GM12878 (cell line): Measurements from ENCODE around the gene ARAP3. TPM values are rescaled to one million over a fixed set of nuclear protein-coding genes. Genes with fewer than 3 reads are reported as not detected.
A peak's percentile ranks its signal among the peaks of the same experiment; 100 is the strongest.

Experiments
- ATF2 ChIP-seq: IDR thresholded peaks from 2 replicates; pipeline ENCODE4 v1.6.1; 2012; ENCODE audit warnings: low read length, inconsistent platforms
- BCL3 ChIP-seq: IDR thresholded peaks from 2 replicates; pipeline ENCODE4 v1.6.1; 2011; ENCODE audit warnings: borderline replicate concordance, low read depth, mild to moderate bottlenecking, moderate library complexity, low read length; ENCODE audit not compliant: insufficient read depth, poor library complexity, severe bottlenecking
- CHD1 ChIP-seq: IDR thresholded peaks from 2 replicates; pipeline ENCODE4 v1.6.1; 2012; ENCODE audit warnings: low read depth, low read length, improper control_type of control experiment
- CHD4 ChIP-seq: fragments of 200-600 bp; sonication (generic); IDR thresholded peaks from 2 replicates; pipeline ENCODE4 v1.6.1; 2016; ENCODE audit warnings: mild to moderate bottlenecking
- CREM ChIP-seq: IDR thresholded peaks from 2 replicates; pipeline ENCODE4 v1.6.1; 2014; ENCODE audit warnings: antibody characterized with exemption, low read depth
- EZH2 ChIP-seq: IDR thresholded peaks from 2 replicates; pipeline ENCODE4 v1.6.1; 2012; ENCODE audit warnings: low read depth, mild to moderate bottlenecking, control low read depth, inconsistent platforms, low read length, borderline replicate concordance; ENCODE audit not compliant: control insufficient read depth
- FOS ChIP-seq: IDR thresholded peaks from 3 replicates; pipeline ENCODE4 v1.6.1; 2011; ENCODE audit warnings: borderline replicate concordance; ENCODE audit not compliant: insufficient read length; ENCODE audit errors: extremely low read depth
- FOXM1 ChIP-seq: IDR thresholded peaks from 2 replicates; pipeline ENCODE4 v1.6.1; 2012; ENCODE audit warnings: low read depth, mild to moderate bottlenecking, inconsistent platforms, low read length, moderate library complexity
- GABPA ChIP-seq: IDR thresholded peaks from 2 replicates; pipeline ENCODE4 v1.6.1; 2014; ENCODE audit warnings: antibody characterized with exemption, low read depth, mild to moderate bottlenecking, inconsistent platforms
- HCFC1 ChIP-seq: fragments of 150-350 bp; IDR thresholded peaks from 2 replicates; pipeline ENCODE4 v1.6.1; 2014; ENCODE audit warnings: low read length
- MEF2B ChIP-seq: fragments of 450-650 bp; IDR thresholded peaks from 2 replicates; pipeline ENCODE4 v1.6.1; 2018; ENCODE audit warnings: mild to moderate bottlenecking, moderate library complexity; ENCODE audit not compliant: partially characterized antibody, poor library complexity, severe bottlenecking
- MXI1 ChIP-seq: fragments of 150-350 bp; IDR thresholded peaks from 2 replicates; pipeline ENCODE4 v1.6.1; 2011; ENCODE audit warnings: low read depth, mild to moderate bottlenecking, inconsistent platforms, low read length, improper control_type of control experiment
- NFYA ChIP-seq: IDR thresholded peaks from 2 replicates; pipeline ENCODE4 v1.6.1; 2011; ENCODE audit warnings: low read depth, mild to moderate bottlenecking, low read length, improper control_type of control experiment, borderline replicate concordance
- NR2C1 ChIP-seq: fragments of 450-650 bp; IDR thresholded peaks from 2 replicates; pipeline ENCODE4 v1.6.1; 2017; ENCODE audit warnings: antibody characterized with exemption, mild to moderate bottlenecking, moderate library complexity
- PBX3 ChIP-seq: IDR thresholded peaks from 2 replicates; pipeline ENCODE4 v1.6.1; 2011; ENCODE audit warnings: mild to moderate bottlenecking, low read depth, low read length, moderate library complexity; ENCODE audit not compliant: insufficient replicate concordance
- PML ChIP-seq: IDR thresholded peaks from 2 replicates; pipeline ENCODE4 v1.6.1; 2012; ENCODE audit warnings: low read length, inconsistent platforms
- RB1 ChIP-seq: fragments of 450-650 bp; formaldehyde crosslinking; IDR thresholded peaks from 2 replicates; pipeline ENCODE4 v1.6.1; 2017; ENCODE audit warnings: mild to moderate bottlenecking, borderline replicate concordance
- RCOR1 ChIP-seq: conservative IDR thresholded peaks from 2 replicates; pipeline ENCODE4 v1.6.1; 2012; ENCODE audit warnings: low read depth, low read length, improper control_type of control experiment
- SIX5 ChIP-seq: IDR thresholded peaks from 2 replicates; pipeline ENCODE4 v1.6.1; 2011; ENCODE audit warnings: mild to moderate bottlenecking, low read depth, low read length, moderate library complexity; ENCODE audit not compliant: severe bottlenecking
- SMAD5 ChIP-seq: IDR thresholded peaks from 2 replicates; pipeline ENCODE4 v1.6.1; 2016; ENCODE audit warnings: antibody characterized with exemption, low read depth
- SP1 ChIP-seq: IDR thresholded peaks from one replicate; pipeline ENCODE4 v1.6.1; 2011; ENCODE audit warnings: low read depth, low read length
- SPI1 ChIP-seq: IDR thresholded peaks from 2 replicates; pipeline ENCODE4 v1.6.1; 2011; ENCODE audit warnings: low read depth, mild to moderate bottlenecking, low read length, moderate library complexity, borderline replicate concordance; ENCODE audit not compliant: insufficient read depth
- TCF3 ChIP-seq: IDR thresholded peaks from 2 replicates; pipeline ENCODE4 v1.6.1; 2012; ENCODE audit warnings: low read depth, mild to moderate bottlenecking, low read length, borderline replicate concordance; ENCODE audit not compliant: insufficient read depth
- ZBED1 ChIP-seq: IDR thresholded peaks from 2 replicates; pipeline ENCODE4 v1.6.1; 2016; ENCODE audit warnings: borderline replicate concordance
- ZNF622 ChIP-seq: fragments of 450-650 bp; IDR thresholded peaks from 2 replicates; pipeline ENCODE4 v1.6.1; 2017; ENCODE audit warnings: mild to moderate bottlenecking, inconsistent platforms
- ZZZ3 ChIP-seq: IDR thresholded peaks from 2 replicates; pipeline ENCODE4 v1.6.1; 2011; ENCODE audit warnings: low read depth; ENCODE audit not compliant: control insufficient read depth, insufficient read length
- polyA plus RNA-seq, 11 experiments: library from polyadenylated mRNA; depleted of rRNA in 4 of 11; unstranded in 6 of 11; stranded (reverse) in 5 of 11; fragments of >200 nt; fragmentation: Nextera tagmentation in 4 of 11; fragmentation: Illumina TruSeq in 1 of 11; extraction: Ambion mirVana in 4 of 11; extraction: Trizol in 1 of 11; gene quantifications; 1 replicate in 1 of 11; 2 replicates in 10 of 11; pipeline versions ENCODE4 v1.2.1 to v1.2.3, GENCODE V29; 2011 to 2016; ENCODE audit warnings: inconsistent platforms in 2 of 11, missing spikeins in 2 of 11, low read depth in 1 of 11
- total RNA-seq, 4 experiments: library from RNA; depleted of rRNA in 3 of 4; stranded (reverse); fragments of >200 nt in 3 of 4; fragmentation: Illumina TruSeq in 1 of 4; extraction: Trizol in 1 of 4; gene quantifications; 2 replicates each; pipeline versions ENCODE4 v1.2.1 to v1.2.3, GENCODE V29; 2013 to 2021
- TF ChIP-seq, protein P1 (sequence below): fragments of 150-350 bp; IDR thresholded peaks from 2 replicates; pipeline ENCODE4 v1.6.1; 2014; ENCODE audit warnings: mild to moderate bottlenecking, low read depth, low read length

The ARAP3 gene
- total and polyA plus RNA-seq, 10 of the 15 experiments (the other 5 are each of a cell fraction or from before 2014, with no cell fraction given), result 0.01 to 0.08 TPM; not detected in 8

DNA sequence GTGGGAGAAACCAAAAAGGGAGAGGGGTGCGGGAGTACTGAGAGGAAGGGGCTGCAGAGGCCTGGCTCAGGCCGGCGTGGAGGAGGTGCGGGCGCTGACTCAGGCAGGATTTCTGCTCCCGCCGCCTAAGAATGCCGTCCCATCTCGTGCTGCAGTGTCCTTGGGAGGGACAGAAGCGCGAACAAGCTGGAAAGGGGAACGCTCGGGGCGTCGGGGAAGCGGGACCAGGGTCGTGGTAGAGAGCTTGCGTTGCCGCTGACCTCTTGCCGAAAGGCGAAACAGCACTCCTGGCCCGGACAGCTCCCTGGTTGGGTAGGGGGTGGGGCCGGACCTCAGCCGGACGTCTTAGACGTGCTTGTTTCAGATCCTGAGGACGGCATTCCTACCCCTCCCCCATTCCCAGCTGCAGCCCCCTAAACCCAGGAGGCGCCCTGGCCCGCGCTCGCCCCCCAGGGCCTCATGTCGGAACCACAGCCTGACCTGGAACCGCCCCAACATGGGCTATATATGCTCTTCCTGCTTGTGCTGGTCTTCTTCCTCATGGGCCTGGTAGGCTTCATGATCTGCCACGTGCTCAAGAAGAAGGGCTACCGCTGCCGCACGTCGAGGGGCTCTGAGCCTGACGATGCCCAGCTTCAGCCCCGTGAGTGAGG lies 44.1 kb downstream of the ARAP3 start (continued):
- TF ChIP-seq, protein P1, sequence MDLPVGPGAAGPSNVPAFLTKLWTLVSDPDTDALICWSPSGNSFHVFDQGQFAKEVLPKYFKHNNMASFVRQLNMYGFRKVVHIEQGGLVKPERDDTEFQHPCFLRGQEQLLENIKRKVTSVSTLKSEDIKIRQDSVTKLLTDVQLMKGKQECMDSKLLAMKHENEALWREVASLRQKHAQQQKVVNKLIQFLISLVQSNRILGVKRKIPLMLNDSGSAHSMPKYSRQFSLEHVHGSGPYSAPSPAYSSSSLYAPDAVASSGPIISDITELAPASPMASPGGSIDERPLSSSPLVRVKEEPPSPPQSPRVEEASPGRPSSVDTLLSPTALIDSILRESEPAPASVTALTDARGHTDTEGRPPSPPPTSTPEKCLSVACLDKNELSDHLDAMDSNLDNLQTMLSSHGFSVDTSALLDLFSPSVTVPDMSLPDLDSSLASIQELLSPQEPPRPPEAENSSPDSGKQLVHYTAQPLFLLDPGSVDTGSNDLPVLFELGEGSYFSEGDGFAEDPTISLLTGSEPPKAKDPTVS, result no peak
- TF ChIP-seq ZBED1 (no peak), CREM (0 out of 2 replicates have a peak, but pooled peaks have one; percentile 16), CHD4 (no peak), FOS (no peak), ZZZ3 (no peak), PBX3 (no peak), CHD1 (no peak), NR2C1 (no peak), PML (no peak), NFYA (no peak), GABPA (no peak), HCFC1 (no peak), ZNF622 (no peak), RB1 (0 out of 2 replicates have a peak, but pooled peaks have one; percentile 53), SP1 (no peak), BCL3 (no peak), MXI1 (no peak), SPI1 (no peak), ATF2 (no peak), EZH2 (no peak), MEF2B (peak; percentile 8), SMAD5 (no peak), RCOR1 (no peak), SIX5 (no peak), FOXM1 (no peak), TCF3 (0 out of 2 replicates have a peak, but pooled peaks have one; percentile 42)
